SH-SY5Y (cell line): Measurements from ENCODE around the gene DYRK3.

Source experiments
- GATA2 ChIP-seq: IDR thresholded peaks from 2 replicates; pipeline ENCODE4 v1.6.1; 2011; ENCODE audit warnings: mild to moderate bottlenecking, low read depth, low read length
- GATA3 ChIP-seq: IDR thresholded peaks from 2 replicates; pipeline ENCODE4 v1.6.1; 2011; ENCODE audit warnings: low read depth, mild to moderate bottlenecking, low read length, moderate library complexity

DNA sequence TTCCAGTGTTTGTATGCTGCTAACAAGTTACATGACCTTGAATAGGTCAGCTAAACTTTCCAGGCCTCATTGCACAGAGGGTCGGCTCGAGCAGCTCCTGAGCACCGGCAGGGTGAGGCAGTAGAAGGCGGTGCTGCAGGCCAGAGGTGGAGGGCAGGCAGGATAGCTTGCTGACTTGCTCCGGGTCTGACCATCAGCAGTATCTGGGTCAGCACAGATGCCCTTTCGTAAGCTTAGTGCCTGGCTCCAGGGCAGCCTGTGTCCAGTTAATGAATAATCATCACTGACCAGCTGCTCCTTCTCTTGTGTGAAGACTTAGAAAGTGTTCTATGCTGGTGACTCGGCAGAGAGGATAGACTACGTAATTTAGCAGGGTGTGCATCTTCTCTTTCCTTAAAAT is 56.3 kb downstream of the DYRK3 start:
- no peak for TF ChIP-seq GATA2
- TF ChIP-seq GATA3, result no peak
